ENCODE results near the gene MARVELD2. TPM values are rescaled to one million over a fixed set of nuclear protein-coding genes. Genes with fewer than 3 reads are reported as not detected.
"Not testable (repeated sequence)": the region's sequence is repeated elsewhere in the genome, so short reads cannot be mapped to it uniquely, and the experiment has no call there.

Gene MARVELD2
- total and polyA plus RNA-seq, 9 of the 15 experiments (the other 6 are each of a cell fraction or from before 2014, with no cell fraction given) = 0.03 to 0.29 (median 0.06) TPM; not detected in 3

DNA sequence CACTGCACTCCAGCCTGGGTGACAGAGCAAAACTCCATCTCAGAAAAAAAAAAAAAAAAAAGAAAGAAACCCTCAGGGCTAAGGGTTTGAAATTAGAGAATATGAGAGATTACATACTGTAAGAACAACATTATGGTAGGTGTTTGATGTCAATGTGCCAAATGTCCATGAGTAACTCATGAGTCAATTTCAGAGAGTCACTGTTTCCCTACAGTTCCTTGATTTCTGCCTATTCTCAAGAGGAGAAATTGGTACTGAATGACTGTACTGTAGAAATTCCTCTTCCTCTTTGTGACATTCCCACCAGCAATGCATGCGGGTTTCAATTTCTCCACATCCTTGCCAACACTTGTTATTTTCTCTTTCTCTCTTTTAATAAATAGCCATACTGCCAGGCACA lies 35.2 kb downstream of the MARVELD2 start:
- no peak overlapping the region for H3K4me3 ChIP-seq
- no peak overlapping the region for H3K4me2 ChIP-seq (ENCODE audit: insufficient read depth, low read length)
- no peak overlapping the region for H3K9ac ChIP-seq (ENCODE audit: insufficient read depth in 1 of 2, low read depth in 2 of 2, low read length in 2 of 2)
- CTCF ChIA-PET (ENCODE audit: low intra/inter-chr PET ratio) = no interaction called here
- in situ Hi-C loops (cut with MboI) (no loop called here), intact Hi-C loops (cut with micrococcal nuclease) (no loop called here)
- DNase-seq (ENCODE audit: extremely low read depth in 1 of 4, low spot score in 3 of 4) (no peak), ATAC-seq (no peak), FAIRE-seq (no peak)
- H3K27ac ChIP-seq (ENCODE audit: extremely low read depth, low read depth, low read length) = no peak overlapping the region
- no peaks in the 10 kb centered on the region for H3K4me1 ChIP-seq (replicated peaks in 1 of 2; ENCODE audit: control insufficient read depth in 2 of 2, insufficient read depth in 2 of 2, low read length in 2 of 2)
- WGBS (ENCODE audit: insufficient coverage, low coverage, missing lambda C conversion rate) = 80% methylated on average over 1 of the region's 1 CpG
- H3K27me3 ChIP-seq (ENCODE audit: control insufficient read depth in 2 of 2, insufficient read depth in 2 of 2, low read length in 2 of 2) = 0 out of 5 replicates have a peak, but pooled peaks cover 0 to 5% of the 10 kb centered on the region in 2 experiments
- POLR2A ChIA-PET = no interaction called here
- BruUV-seq (replicated peaks) = no TSS peak
- no peaks in the 10 kb centered on the region for H3K9me3 ChIP-seq (replicated peaks; ENCODE audit: control insufficient read depth, insufficient read depth, low read depth, low read length)
- no peaks in the 10 kb centered on the region for H4K20me1 ChIP-seq (replicated peaks; ENCODE audit: control insufficient read depth, insufficient read depth, low read length)
- no peaks in the 10 kb centered on the region for H3K36me3 ChIP-seq (ENCODE audit: control insufficient read depth, insufficient read depth, low read length)
- TF ChIP-seq FOSL1 (tag; conservative IDR thresholded peaks at IDR 0.05) (0 out of 2 replicates have a peak, but pooled peaks have one; percentile 30), RBBP5 (IDR thresholded peaks at IDR 0.05; ENCODE audit: borderline replicate concordance, insufficient read depth, low read length, poor library complexity, severe bottlenecking) (no peak), EP400 (IDR thresholded peaks at IDR 0.05) (no peak)
- TF ChIP-seq, protein P1, sequence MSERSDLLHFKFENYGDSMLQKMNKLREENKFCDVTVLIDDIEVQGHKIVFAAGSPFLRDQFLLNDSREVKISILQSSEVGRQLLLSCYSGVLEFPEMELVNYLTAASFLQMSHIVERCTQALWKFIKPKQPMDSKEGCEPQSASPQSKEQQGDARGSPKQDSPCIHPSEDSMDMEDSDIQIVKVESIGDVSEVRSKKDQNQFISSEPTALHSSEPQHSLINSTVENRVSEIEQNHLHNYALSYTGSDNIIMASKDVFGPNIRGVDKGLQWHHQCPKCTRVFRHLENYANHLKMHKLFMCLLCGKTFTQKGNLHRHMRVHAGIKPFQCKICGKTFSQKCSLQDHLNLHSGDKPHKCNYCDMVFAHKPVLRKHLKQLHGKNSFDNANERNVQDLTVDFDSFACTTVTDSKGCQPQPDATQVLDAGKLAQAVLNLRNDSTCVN (CRISPR knock-in tag; IDR thresholded peaks at IDR 0.05) = no peak
- H2AFZ ChIP-seq (ENCODE audit: low read depth, low read length) = no peak overlapping the region
- no peaks in the 10 kb centered on the region for H3K9me1 ChIP-seq (ENCODE audit: control insufficient read depth, insufficient read depth, low read length)
- H3K79me2 ChIP-seq (ENCODE audit: control insufficient read depth, insufficient read depth, low read length) = no peaks in the 10 kb centered on the region

DNA sequence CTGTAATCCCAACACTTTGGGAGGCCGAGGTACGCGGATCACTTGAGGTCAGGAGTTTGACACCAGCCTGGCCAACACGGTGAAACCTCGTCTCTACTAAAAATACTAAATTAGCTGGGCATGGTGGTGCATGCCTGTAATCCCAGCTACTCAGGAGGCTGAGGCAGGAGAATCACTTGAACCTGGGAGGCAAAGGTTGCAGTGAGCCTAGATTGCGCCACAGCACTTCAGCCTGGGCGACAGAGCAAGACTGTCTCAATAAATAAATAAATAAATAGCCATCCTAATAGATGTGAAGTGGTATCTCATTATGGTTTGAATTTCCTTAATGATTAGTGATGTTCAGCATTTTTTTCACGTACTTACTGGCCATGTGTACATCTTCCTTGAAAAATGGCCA lies 35.6 kb downstream of the MARVELD2 start:
- H3K36me3 ChIP-seq (ENCODE audit: control insufficient read depth, insufficient read depth, low read length); H3K27me3 ChIP-seq (ENCODE audit: control insufficient read depth in 2 of 2, insufficient read depth in 2 of 2, low read length in 2 of 2); H3K9ac ChIP-seq (ENCODE audit: insufficient read depth in 1 of 2, low read depth in 2 of 2, low read length in 2 of 2); H3K9me3 ChIP-seq (replicated peaks; ENCODE audit: control insufficient read depth, insufficient read depth, low read depth, low read length); CTCF ChIA-PET (ENCODE audit: low intra/inter-chr PET ratio); DNase-seq (ENCODE audit: extremely low read depth in 1 of 4, low spot score in 3 of 4); H4K20me1 ChIP-seq (replicated peaks; ENCODE audit: control insufficient read depth, insufficient read depth, low read length); H3K4me1 ChIP-seq (replicated peaks in 1 of 2; ENCODE audit: control insufficient read depth in 2 of 2, insufficient read depth in 2 of 2, low read length in 2 of 2); H3K4me2 ChIP-seq (ENCODE audit: insufficient read depth, low read length); ATAC-seq; H3K27ac ChIP-seq (ENCODE audit: extremely low read depth, low read depth, low read length); H3K9me1 ChIP-seq (ENCODE audit: control insufficient read depth, insufficient read depth, low read length); H2AFZ ChIP-seq (ENCODE audit: low read depth, low read length); POLR2A ChIA-PET; in situ Hi-C loops (cut with MboI); H3K79me2 ChIP-seq (ENCODE audit: control insufficient read depth, insufficient read depth, low read length); BruUV-seq (replicated peaks); H3K4me3 ChIP-seq; FAIRE-seq; intact Hi-C loops (cut with micrococcal nuclease): not testable (repeated sequence)
- TF ChIP-seq CEBPB (tag; IDR thresholded peaks at IDR 0.05) = peak; percentile 32; the same call in 1 of the 2 replicates
- WGBS (ENCODE audit: insufficient coverage, low coverage, missing lambda C conversion rate) = 51% methylated on average over 6 of the region's 8 CpGs

Data from K562 (cell line).